Activated CD8-positive, alpha-beta memory T cell treated with anti-CD3 and anti-CD28 coated beads for 36 hours (primary cell): ENCODE results near the gene SSBP1. TPM values are rescaled to one million over a fixed set of nuclear protein-coding genes. Genes with fewer than 3 reads are reported as not detected.

Experiments used
- CTCF ChIA-PET: fragments of 350-600 bp; sonication (Branson Sonifier 250); formaldehyde crosslinking; loops from one replicate; lab custom pipeline; 2021; ENCODE audit warnings: antibody characterized with exemption; lab: Charles Lee
- POLR2A ChIA-PET: fragments of 350-600 bp; sonication (Branson Sonifier 250); formaldehyde crosslinking; loops from one replicate; lab custom pipeline; 2021; ENCODE audit warnings: antibody characterized with exemption; lab: Charles Lee
- total RNA-seq, 2 experiments: library from RNA; stranded (reverse); gene quantifications; one replicate each; pipeline ENCODE4 v1.2.3, GENCODE V29; 2021

Gene SSBP1
- total RNA-seq, 2 experiments from 2014 or later: 259 to 280 TPM

GRCh38 chr7:141704741-141705140, 33.4 kb upstream of the SSBP1 start:
- CTCF ChIA-PET: interaction anchor here (0.9 kb wide), 1 partner anchor 33 kb away, joined by 3 read pairs; the partner anchor contains the start of gene SSBP1

GRCh38 chr7:141706239-141707064, 31.7 kb upstream of the SSBP1 start:
- ChIA-PET CTCF (interaction anchor here (0.6 kb wide), 1 partner anchor 1702 kb away, joined by 3 read pairs; no protein-coding TSS in a partner anchor), POLR2A (no interaction called here)

More at GRCh38 chr7:141704741-141705140, 33.4 kb upstream of the SSBP1 start:
- POLR2A ChIA-PET: no interaction called here

- POLR2A ChIA-PET: no interaction called here
- CTCF ChIA-PET: no interaction called here
Measured at GRCh38 chr7:141708351-141708750, 29.8 kb upstream of the SSBP1 start, which contains the start of gene WEE2. Gene WEE2 (plus strand): TSS chr7:141708353. CDS start chr7:141708759, 406 bp downstream.

- ChIA-PET POLR2A (no interaction called here), CTCF (interaction anchor here (1.5 kb wide), 1 partner anchor 55 kb away, joined by 3 read pairs; no protein-coding TSS in a partner anchor)
Measured at GRCh38 chr7:141709318-141709717, 28.8 kb upstream of the SSBP1 start.

- ChIA-PET CTCF (interaction anchor here (1.5 kb wide), 1 partner anchor 55 kb away, joined by 3 read pairs; no protein-coding TSS in a partner anchor), POLR2A (no interaction called here)
Measured at GRCh38 chr7:141709749-141710148, 28.4 kb upstream of the SSBP1 start.

GRCh38 chr7:141710301-141710700, 27.9 kb upstream of the SSBP1 start:
- POLR2A ChIA-PET: no interaction called here

GRCh38 chr7:141712603-141713255, 25.4 kb upstream of the SSBP1 start:
- POLR2A ChIA-PET: no interaction called here
- CTCF ChIA-PET: interaction anchor here (1.9 kb wide), 1 partner anchor 10 kb away, joined by 4 read pairs; no protein-coding TSS in a partner anchor

More at GRCh38 chr7:141710301-141710700, 27.9 kb upstream of the SSBP1 start:
- CTCF ChIA-PET: interaction anchor here (1.5 kb wide), 1 partner anchor 56 kb away, joined by 3 read pairs; no protein-coding TSS in a partner anchor

GRCh38 chr7:141713890-141714289, 24.3 kb upstream of the SSBP1 start:
- POLR2A ChIA-PET: no interaction called here
- CTCF ChIA-PET: interaction anchor here (1.9 kb wide), 1 partner anchor 11 kb away, joined by 4 read pairs; no protein-coding TSS in a partner anchor

- ChIA-PET POLR2A (no interaction called here), CTCF (interaction anchor here (1.2 to 1.9 kb wide), 2 partner anchors 11 to 23 kb away, joined by 4 read pairs; partner anchors contain the start of gene SSBP1)
Measured at GRCh38 chr7:141714571-141714970, 23.6 kb upstream of the SSBP1 start.

- POLR2A ChIA-PET: no interaction called here
- CTCF ChIA-PET: interaction anchor here (1.2 kb wide), 1 partner anchor 23 kb away, joined by 4 read pairs; the partner anchor contains the start of gene SSBP1
Measured at GRCh38 chr7:141715018-141715417, 23.1 kb upstream of the SSBP1 start.

GRCh38 chr7:141715794-141716689, 22.1 kb upstream of the SSBP1 start:
- CTCF ChIA-PET: interaction anchor here (1.1 kb wide), 1 partner anchor 22 kb away, joined by 4 read pairs; no protein-coding TSS in a partner anchor

GRCh38 chr7:141717450-141717849, 20.7 kb upstream of the SSBP1 start:
- POLR2A ChIA-PET: no interaction called here
- CTCF ChIA-PET: interaction anchor here (1.1 kb wide), 1 partner anchor 20 kb away, joined by 4 read pairs; no protein-coding TSS in a partner anchor

More at GRCh38 chr7:141715794-141716689, 22.1 kb upstream of the SSBP1 start:
- POLR2A ChIA-PET: no interaction called here

GRCh38 chr7:141722529-141722928, 15.6 kb upstream of the SSBP1 start:
- POLR2A ChIA-PET: no interaction called here
- CTCF ChIA-PET: interaction anchor here (0.6 to 1.2 kb wide), 2 partner anchors 68 to 189 kb away, joined by 3 read pairs; no protein-coding TSS in a partner anchor

GRCh38 chr7:141729020-141729419, 9.1 kb upstream of the SSBP1 start:
- ChIA-PET CTCF (no interaction called here), POLR2A (interaction anchor here (0.7 kb wide), 1 partner anchor 9 kb away, joined by 3 read pairs; the partner anchor contains the start of gene SSBP1)

GRCh38 chr7:141731476-141732149, 6.5 kb upstream of the SSBP1 start:
- ChIA-PET POLR2A (no interaction called here), CTCF (no interaction called here)

GRCh38 chr7:141737118-141737835, 881 bp upstream of the SSBP1 start:
- ChIA-PET POLR2A (interaction anchor here (0.8 to 1.3 kb wide), 2 partner anchors 13 to 35 kb away, joined by 3 to 4 read pairs; no protein-coding TSS in a partner anchor), CTCF (interaction anchor here (0.7 to 2.4 kb wide), 13 partner anchors 10 to 144 kb away, joined by 3 to 21 read pairs (median 4); partner anchors contain the start of gene DENND11)

GRCh38 chr7:141738592-141739013, 445 bp downstream of the SSBP1 start:
- POLR2A ChIA-PET: interaction anchor here (0.5 to 1.0 kb wide), 2 partner anchors 37 to 588 kb away, joined by 3 to 4 read pairs; no protein-coding TSS in a partner anchor

More at GRCh38 chr7:141738592-141739013, 445 bp downstream of the SSBP1 start:
- CTCF ChIA-PET: interaction anchor here (0.6 to 2.4 kb wide), 8 partner anchors 15 to 812 kb away, joined by 3 to 21 read pairs (median 6); partner anchors contain the start of gene DENND11
